ENCODE data around the gene ANKRD53.

Gene ANKRD53, protein sequence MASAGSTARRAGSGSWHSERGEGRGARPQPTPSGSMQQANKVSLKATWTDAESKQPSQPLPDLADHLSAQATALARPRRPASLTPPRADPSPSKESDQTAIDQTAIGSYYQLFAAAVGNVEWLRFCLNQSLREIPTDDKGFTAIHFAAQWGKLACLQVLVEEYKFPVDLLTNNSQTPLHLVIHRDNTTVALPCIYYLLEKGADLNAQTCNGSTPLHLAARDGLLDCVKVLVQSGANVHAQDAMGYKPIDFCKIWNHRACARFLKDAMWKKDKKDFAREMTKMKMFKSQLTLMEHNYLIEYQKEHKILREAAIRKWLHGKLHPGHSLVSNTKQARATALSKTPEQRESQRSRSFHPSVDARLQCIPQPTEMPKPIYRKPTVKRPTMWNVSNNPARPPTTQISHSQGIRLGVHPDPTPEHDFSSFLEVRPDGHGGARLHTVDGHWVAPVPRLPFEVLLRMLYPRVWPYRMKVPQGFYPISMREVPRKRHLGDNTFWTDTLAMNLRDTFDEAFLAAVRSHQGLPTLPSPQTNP

DNA sequence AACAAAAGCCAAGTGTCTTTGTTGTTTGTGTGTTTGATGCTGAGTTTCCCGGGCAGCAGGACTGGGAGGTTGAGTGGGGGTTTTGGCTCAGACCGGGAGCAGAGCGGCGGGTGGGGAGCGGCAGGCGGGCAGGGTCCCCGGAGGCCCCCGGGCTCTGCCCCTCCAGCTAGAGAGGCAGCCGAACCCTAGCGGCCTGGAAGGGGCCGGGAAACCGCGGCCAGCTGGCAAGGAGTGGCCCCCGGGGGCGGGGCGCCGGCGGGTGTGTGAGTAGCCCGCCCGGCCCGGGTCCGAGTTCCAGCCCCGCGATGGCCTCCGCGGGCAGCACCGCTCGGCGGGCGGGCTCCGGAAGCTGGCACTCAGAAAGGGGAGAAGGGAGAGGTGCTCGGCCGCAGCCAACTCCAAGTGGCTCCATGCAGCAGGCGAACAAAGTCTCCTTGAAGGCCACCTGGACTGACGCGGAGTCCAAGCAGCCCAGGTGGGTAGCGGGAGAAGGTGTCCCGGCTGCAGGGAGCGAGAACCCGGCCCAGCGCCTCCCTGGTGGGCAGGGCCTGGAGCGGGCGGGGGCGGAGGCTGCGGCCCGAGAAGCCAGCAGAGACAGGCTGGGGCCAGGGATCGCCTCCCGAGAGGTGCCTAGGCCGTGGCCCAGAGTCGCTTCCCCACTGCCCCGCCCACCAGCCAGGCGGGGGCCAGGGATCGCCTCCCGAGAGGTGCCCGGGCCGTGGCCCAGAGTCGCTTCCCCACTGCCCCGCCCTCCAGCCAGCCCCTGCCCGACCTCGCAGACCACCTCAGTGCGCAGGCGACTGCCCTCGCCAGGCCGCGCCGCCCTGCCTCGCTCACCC lies at the start of gene ANKRD53:
Gene ANKRD53 (plus strand): TSS at position 290 of the 839 bp plus-strand sequence. CDS start 16 bp downstream, at position 306.
- TF ChIP-seq, protein P1, sequence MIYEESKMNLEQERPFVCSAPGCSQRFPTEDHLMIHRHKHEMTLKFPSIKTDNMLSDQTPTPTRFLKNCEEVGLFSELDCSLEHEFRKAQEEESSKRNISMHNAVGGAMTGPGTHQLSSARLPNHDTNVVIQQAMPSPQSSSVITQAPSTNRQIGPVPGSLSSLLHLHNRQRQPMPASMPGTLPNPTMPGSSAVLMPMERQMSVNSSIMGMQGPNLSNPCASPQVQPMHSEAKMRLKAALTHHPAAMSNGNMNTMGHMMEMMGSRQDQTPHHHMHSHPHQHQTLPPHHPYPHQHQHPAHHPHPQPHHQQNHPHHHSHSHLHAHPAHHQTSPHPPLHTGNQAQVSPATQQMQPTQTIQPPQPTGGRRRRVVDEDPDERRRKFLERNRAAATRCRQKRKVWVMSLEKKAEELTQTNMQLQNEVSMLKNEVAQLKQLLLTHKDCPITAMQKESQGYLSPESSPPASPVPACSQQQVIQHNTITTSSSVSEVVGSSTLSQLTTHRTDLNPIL (CRISPR knock-in tag; IDR thresholded peaks at IDR 0.05; ENCODE audit: low read depth) = no peak
- TF ChIP-seq ZC3H10 (CRISPR knock-in tag; IDR thresholded peaks at IDR 0.05) = no peak
- no peak for TF ChIP-seq ZFP3 (CRISPR knock-in tag; IDR thresholded peaks at IDR 0.05)
- no peak for TF ChIP-seq CSDC2 (CRISPR knock-in tag; IDR thresholded peaks at IDR 0.05)
- no peak for TF ChIP-seq RARB (CRISPR knock-in tag; IDR thresholded peaks at IDR 0.05)
- TF ChIP-seq ZNF565 (CRISPR knock-in tag; conservative IDR thresholded peaks at IDR 0.05; ENCODE audit: low read depth) = no peak
- no peak for TF ChIP-seq BACH2 (CRISPR knock-in tag; IDR thresholded peaks at IDR 0.05; ENCODE audit: borderline replicate concordance)
- no peak for TF ChIP-seq ISL1 (CRISPR knock-in tag; IDR thresholded peaks at IDR 0.05)
- TF ChIP-seq, protein P2, sequence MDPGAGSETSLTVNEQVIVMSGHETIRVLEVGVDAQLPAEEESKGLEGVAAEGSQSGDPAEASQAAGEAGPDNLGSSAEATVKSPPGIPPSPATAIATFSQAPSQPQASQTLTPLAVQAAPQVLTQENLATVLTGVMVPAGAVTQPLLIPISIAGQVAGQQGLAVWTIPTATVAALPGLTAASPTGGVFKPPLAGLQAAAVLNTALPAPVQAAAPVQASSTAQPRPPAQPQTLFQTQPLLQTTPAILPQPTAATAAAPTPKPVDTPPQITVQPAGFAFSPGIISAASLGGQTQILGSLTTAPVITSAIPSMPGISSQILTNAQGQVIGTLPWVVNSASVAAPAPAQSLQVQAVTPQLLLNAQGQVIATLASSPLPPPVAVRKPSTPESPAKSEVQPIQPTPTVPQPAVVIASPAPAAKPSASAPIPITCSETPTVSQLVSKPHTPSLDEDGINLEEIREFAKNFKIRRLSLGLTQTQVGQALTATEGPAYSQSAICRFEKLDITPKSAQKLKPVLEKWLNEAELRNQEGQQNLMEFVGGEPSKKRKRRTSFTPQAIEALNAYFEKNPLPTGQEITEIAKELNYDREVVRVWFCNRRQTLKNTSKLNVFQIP (CRISPR knock-in tag; IDR thresholded peaks at IDR 0.05; ENCODE audit: borderline replicate concordance, low read depth) = no peak
- TF ChIP-seq ARNTL (CRISPR knock-in tag; IDR thresholded peaks at IDR 0.05; ENCODE audit: borderline replicate concordance, low read depth) = no peak
- TF ChIP-seq SNAI2 (CRISPR knock-in tag; IDR thresholded peaks at IDR 0.05) = no peak
- no peak for TF ChIP-seq ESRRG (CRISPR knock-in tag; IDR thresholded peaks at IDR 0.05)
- no peak for TF ChIP-seq PPARA (CRISPR knock-in tag; IDR thresholded peaks at IDR 0.05; ENCODE audit: borderline replicate concordance)
- no peak for TF ChIP-seq TOX (CRISPR knock-in tag; IDR thresholded peaks at IDR 0.05; ENCODE audit: borderline replicate concordance)
- TF ChIP-seq TCF4 (CRISPR knock-in tag; IDR thresholded peaks at IDR 0.05; ENCODE audit: borderline replicate concordance) = no peak
- no peak for TF ChIP-seq ZNF70 (CRISPR knock-in tag; IDR thresholded peaks at IDR 0.05)
- no peak for TF ChIP-seq ZFP30 (CRISPR knock-in tag; IDR thresholded peaks at IDR 0.05)
- TF ChIP-seq GLIS3 (CRISPR knock-in tag; IDR thresholded peaks at IDR 0.05) = no peak
- TF ChIP-seq, protein P3, sequence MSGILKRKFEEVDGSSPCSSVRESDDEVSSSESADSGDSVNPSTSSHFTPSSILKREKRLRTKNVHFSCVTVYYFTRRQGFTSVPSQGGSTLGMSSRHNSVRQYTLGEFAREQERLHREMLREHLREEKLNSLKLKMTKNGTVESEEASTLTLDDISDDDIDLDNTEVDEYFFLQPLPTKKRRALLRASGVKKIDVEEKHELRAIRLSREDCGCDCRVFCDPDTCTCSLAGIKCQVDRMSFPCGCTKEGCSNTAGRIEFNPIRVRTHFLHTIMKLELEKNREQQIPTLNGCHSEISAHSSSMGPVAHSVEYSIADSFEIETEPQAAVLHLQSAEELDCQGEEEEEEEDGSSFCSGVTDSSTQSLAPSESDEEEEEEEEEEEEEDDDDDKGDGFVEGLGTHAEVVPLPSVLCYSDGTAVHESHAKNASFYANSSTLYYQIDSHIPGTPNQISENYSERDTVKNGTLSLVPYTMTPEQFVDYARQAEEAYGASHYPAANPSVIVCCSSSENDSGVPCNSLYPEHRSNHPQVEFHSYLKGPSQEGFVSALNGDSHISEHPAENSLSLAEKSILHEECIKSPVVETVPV (CRISPR knock-in tag; IDR thresholded peaks at IDR 0.05) = no peak
- TF ChIP-seq, protein P4, sequence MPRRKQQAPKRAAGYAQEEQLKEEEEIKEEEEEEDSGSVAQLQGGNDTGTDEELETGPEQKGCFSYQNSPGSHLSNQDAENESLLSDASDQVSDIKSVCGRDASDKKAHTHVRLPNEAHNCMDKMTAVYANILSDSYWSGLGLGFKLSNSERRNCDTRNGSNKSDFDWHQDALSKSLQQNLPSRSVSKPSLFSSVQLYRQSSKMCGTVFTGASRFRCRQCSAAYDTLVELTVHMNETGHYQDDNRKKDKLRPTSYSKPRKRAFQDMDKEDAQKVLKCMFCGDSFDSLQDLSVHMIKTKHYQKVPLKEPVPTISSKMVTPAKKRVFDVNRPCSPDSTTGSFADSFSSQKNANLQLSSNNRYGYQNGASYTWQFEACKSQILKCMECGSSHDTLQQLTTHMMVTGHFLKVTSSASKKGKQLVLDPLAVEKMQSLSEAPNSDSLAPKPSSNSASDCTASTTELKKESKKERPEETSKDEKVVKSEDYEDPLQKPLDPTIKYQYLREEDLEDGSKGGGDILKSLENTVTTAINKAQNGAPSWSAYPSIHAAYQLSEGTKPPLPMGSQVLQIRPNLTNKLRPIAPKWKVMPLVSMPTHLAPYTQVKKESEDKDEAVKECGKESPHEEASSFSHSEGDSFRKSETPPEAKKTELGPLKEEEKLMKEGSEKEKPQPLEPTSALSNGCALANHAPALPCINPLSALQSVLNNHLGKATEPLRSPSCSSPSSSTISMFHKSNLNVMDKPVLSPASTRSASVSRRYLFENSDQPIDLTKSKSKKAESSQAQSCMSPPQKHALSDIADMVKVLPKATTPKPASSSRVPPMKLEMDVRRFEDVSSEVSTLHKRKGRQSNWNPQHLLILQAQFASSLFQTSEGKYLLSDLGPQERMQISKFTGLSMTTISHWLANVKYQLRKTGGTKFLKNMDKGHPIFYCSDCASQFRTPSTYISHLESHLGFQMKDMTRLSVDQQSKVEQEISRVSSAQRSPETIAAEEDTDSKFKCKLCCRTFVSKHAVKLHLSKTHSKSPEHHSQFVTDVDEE (CRISPR knock-in tag; IDR thresholded peaks at IDR 0.05) = no peak
- ATAC-seq = no peak

DNA sequence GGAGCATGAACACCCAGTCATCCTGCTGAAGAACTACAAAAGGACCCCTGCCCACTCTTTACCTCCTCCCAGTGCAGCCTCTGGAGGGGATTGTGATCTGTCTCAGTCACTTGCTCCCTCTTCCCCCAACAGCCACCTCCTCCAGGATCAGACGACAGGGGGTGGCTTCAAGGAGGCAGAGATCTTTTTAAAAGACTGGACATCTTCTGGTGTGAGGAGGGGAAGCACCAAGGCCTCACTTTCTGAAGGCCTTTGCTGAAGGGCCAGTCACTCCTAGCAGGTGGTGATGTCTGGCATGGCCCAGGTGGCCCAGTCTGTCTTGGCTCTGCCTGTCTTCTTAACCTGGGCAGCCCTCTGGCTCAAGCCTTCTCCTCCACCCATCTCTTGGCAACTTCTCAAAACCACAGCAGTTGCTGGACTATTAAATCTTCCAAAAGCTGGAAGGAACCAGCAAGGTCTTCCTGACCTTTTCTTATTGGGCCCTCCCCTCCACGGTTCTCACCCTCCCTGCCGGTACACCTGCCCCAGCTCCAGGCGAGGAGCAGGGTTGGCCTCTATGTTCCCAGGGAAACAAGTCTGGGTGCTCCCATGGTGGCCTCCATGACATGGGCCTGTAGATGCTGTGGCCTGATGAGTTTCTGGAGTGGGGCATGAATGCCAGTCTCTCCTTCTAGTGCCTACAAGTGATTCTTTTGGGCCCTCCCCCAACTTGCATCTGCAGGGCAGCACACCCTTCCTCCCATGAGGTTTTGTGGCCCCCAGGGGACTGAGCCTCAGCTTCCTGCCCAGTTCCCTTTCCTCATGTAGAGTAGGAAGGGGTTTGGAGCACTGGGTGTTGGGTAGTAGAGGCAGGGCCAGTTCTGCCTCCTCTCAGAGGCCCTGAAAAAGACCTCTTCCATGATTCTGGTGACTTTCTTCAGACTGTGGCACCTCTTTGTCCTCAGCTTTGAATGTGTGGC lies 47.8 kb upstream of the ANKRD53 start:
- ATAC-seq = no peak
- TF ChIP-seq OSR1 (CRISPR knock-in tag; IDR thresholded peaks at IDR 0.05) = no peak
- TF ChIP-seq, protein P3 (CRISPR knock-in tag; IDR thresholded peaks at IDR 0.05) = no peak
- no peak for TF ChIP-seq TCF4 (CRISPR knock-in tag; IDR thresholded peaks at IDR 0.05; ENCODE audit: borderline replicate concordance)
- no peak for TF ChIP-seq TOX (CRISPR knock-in tag; IDR thresholded peaks at IDR 0.05; ENCODE audit: borderline replicate concordance)
- TF ChIP-seq ZNF565 (CRISPR knock-in tag; conservative IDR thresholded peaks at IDR 0.05; ENCODE audit: low read depth) = no peak
- TF ChIP-seq BACH2 (CRISPR knock-in tag; IDR thresholded peaks at IDR 0.05; ENCODE audit: borderline replicate concordance) = no peak
- no peak for TF ChIP-seq ZFP3 (CRISPR knock-in tag; IDR thresholded peaks at IDR 0.05)
- TF ChIP-seq PPARA (CRISPR knock-in tag; IDR thresholded peaks at IDR 0.05; ENCODE audit: borderline replicate concordance) = no peak
- TF ChIP-seq RARB (CRISPR knock-in tag; IDR thresholded peaks at IDR 0.05) = no peak
- no peak for TF ChIP-seq ZNF8 (CRISPR knock-in tag; IDR thresholded peaks at IDR 0.05)
- TF ChIP-seq ESRRG (CRISPR knock-in tag; IDR thresholded peaks at IDR 0.05) = no peak
- TF ChIP-seq ZC3H10 (CRISPR knock-in tag; IDR thresholded peaks at IDR 0.05) = no peak
- no peak for TF ChIP-seq ARNTL (CRISPR knock-in tag; IDR thresholded peaks at IDR 0.05; ENCODE audit: borderline replicate concordance, low read depth)
- no peak for TF ChIP-seq CSDC2 (CRISPR knock-in tag; IDR thresholded peaks at IDR 0.05)
- TF ChIP-seq, protein P2 (CRISPR knock-in tag; IDR thresholded peaks at IDR 0.05; ENCODE audit: borderline replicate concordance, low read depth) = no peak
- no peak for TF ChIP-seq ISL1 (CRISPR knock-in tag; IDR thresholded peaks at IDR 0.05)
- no peak for TF ChIP-seq ZNF70 (CRISPR knock-in tag; IDR thresholded peaks at IDR 0.05)
- no peak for TF ChIP-seq ZFP30 (CRISPR knock-in tag; IDR thresholded peaks at IDR 0.05)
